ENCODE results near the gene TMEM170B.

Gene TMEM170B

GRCh38 chr6:11536795-11537194, 754 bp upstream of the TMEM170B start:
- Histone ChIP-seq H3K4me3 (ENCODE audit: low read length) (peak overlapping the region; percentile 88), H3K79me2 (ENCODE audit: low read length) (peaks cover 42% of the 10 kb centered on the region), H3K9ac (ENCODE audit: low read length) (peak overlapping the region; percentile 74), H2AFZ (ENCODE audit: low read depth, low read length) (no peak overlapping the region), H3K9me3 (ENCODE audit: insufficient read depth, low read length) (no peaks in the 10 kb centered on the region), H3K36me3 (replicated peaks; ENCODE audit: low read depth, low read length) (peaks cover 6% of the 10 kb centered on the region), H4K20me1 (ENCODE audit: insufficient read depth, low read length) (peaks cover 20% of the 10 kb centered on the region), H3K4me1 (ENCODE audit: low read length) (peaks cover 24% of the 10 kb centered on the region), H3K27ac (ENCODE audit: low read length) (peak overlapping the region; percentile 52), H3K27me3 (ENCODE audit: low read depth, low read length) (no peaks in the 10 kb centered on the region), H3K4me2 (ENCODE audit: low read length) (peak overlapping the region; percentile 87)
- no peak for TF ChIP-seq EZH2phosphoT487 (IDR thresholded peaks at IDR 0.05; ENCODE audit: low read depth)
- TF ChIP-seq CTCF (IDR thresholded peaks at IDR 0.05; ENCODE audit: low read depth, low read length): no peak

- peaks cover 33% of the 10 kb centered on the region for H4K20me1 ChIP-seq (ENCODE audit: insufficient read depth, low read length)
- no peaks in the 10 kb centered on the region for H3K9me3 ChIP-seq (ENCODE audit: insufficient read depth, low read length)
- H3K27me3 ChIP-seq (ENCODE audit: low read depth, low read length): no peaks in the 10 kb centered on the region
- peaks cover 56% of the 10 kb centered on the region for H3K79me2 ChIP-seq (ENCODE audit: low read length)
- peak overlapping the region; percentile 88 for H3K4me3 ChIP-seq (ENCODE audit: low read length)
- peak overlapping the region; percentile 81 for H3K27ac ChIP-seq (ENCODE audit: low read length)
- H2AFZ ChIP-seq (ENCODE audit: low read depth, low read length): no peak overlapping the region; the same call in 1 of the 2 replicates
- H3K9ac ChIP-seq (ENCODE audit: low read length): peak overlapping the region; percentile 79
- peaks cover 6% of the 10 kb centered on the region for H3K36me3 ChIP-seq (replicated peaks; ENCODE audit: low read depth, low read length)
- no peak for TF ChIP-seq CTCF (IDR thresholded peaks at IDR 0.05; ENCODE audit: low read depth, low read length)
- no peak for TF ChIP-seq EZH2phosphoT487 (IDR thresholded peaks at IDR 0.05; ENCODE audit: low read depth)
- H3K4me2 ChIP-seq (ENCODE audit: low read length): peak overlapping the region; percentile 94
- peaks cover 31% of the 10 kb centered on the region for H3K4me1 ChIP-seq (ENCODE audit: low read length)
Measured at GRCh38 chr6:11538052-11538818, 686 bp downstream of the TMEM170B start.

GRCh38 chr6:11538819-11539468, 1.4 kb downstream of the TMEM170B start:
- H4K20me1 ChIP-seq (ENCODE audit: insufficient read depth, low read length): peaks cover 33% of the 10 kb centered on the region
- peak overlapping the region; percentile 88 for H3K4me3 ChIP-seq (ENCODE audit: low read length)
- H3K4me2 ChIP-seq (ENCODE audit: low read length): peak overlapping the region; percentile 94
- no peaks in the 10 kb centered on the region for H3K9me3 ChIP-seq (ENCODE audit: insufficient read depth, low read length)
- TF ChIP-seq CTCF (IDR thresholded peaks at IDR 0.05; ENCODE audit: low read depth, low read length) (no peak), EZH2phosphoT487 (IDR thresholded peaks at IDR 0.05; ENCODE audit: low read depth) (no peak)
- no peak overlapping the region for H2AFZ ChIP-seq (ENCODE audit: low read depth, low read length)
- H3K27ac ChIP-seq (ENCODE audit: low read length): peak overlapping the region; percentile 81
- H3K27me3 ChIP-seq (ENCODE audit: low read depth, low read length): no peaks in the 10 kb centered on the region
- peak overlapping the region; percentile 79 for H3K9ac ChIP-seq (ENCODE audit: low read length)
- H3K79me2 ChIP-seq (ENCODE audit: low read length): peaks cover 63% of the 10 kb centered on the region
- peaks cover 36% of the 10 kb centered on the region for H3K4me1 ChIP-seq (ENCODE audit: low read length)
- H3K36me3 ChIP-seq (replicated peaks; ENCODE audit: low read depth, low read length): peaks cover 6% of the 10 kb centered on the region

- Histone ChIP-seq H3K27ac (ENCODE audit: low read length) (no peak overlapping the region), H2AFZ (ENCODE audit: low read depth, low read length) (no peak overlapping the region), H3K9ac (ENCODE audit: low read length) (no peak overlapping the region), H4K20me1 (ENCODE audit: insufficient read depth, low read length) (peaks cover 43% of the 10 kb centered on the region), H3K79me2 (ENCODE audit: low read length) (peaks cover 96% of the 10 kb centered on the region), H3K4me3 (ENCODE audit: low read length) (no peak overlapping the region), H3K27me3 (ENCODE audit: low read depth, low read length) (no peaks in the 10 kb centered on the region), H3K4me2 (ENCODE audit: low read length) (no peak overlapping the region), H3K4me1 (ENCODE audit: low read length) (peaks cover 23% of the 10 kb centered on the region), H3K36me3 (replicated peaks; ENCODE audit: low read depth, low read length) (peaks cover 10% of the 10 kb centered on the region), H3K9me3 (ENCODE audit: insufficient read depth, low read length) (no peaks in the 10 kb centered on the region)
- TF ChIP-seq EZH2phosphoT487 (IDR thresholded peaks at IDR 0.05; ENCODE audit: low read depth) (no peak), CTCF (IDR thresholded peaks at IDR 0.05; ENCODE audit: low read depth, low read length) (no peak)
Measured at GRCh38 chr6:11542863-11543262, 5.3 kb downstream of the TMEM170B start.

All from OCI-LY3 (cell line).